GM20000 (cell line): ENCODE measurements around the gene OSBPL9.
"Not testable (repeated sequence)": the region's sequence is repeated elsewhere in the genome, so short reads cannot be mapped to it uniquely, and the experiment has no call there.

Experiments used
- DNase-seq: peaks from one replicate; pipeline ENCODE4 v3.0.0; 2012; ENCODE audit warnings: low spot score
- TF ChIP-seq, protein P1 (sequence below): IDR thresholded peaks from 2 replicates; pipeline ENCODE4 v1.5.1; 2012; ENCODE audit warnings: mild to moderate bottlenecking, control low read depth; ENCODE audit errors: extremely low read depth, missing control alignments

OSBPL9 gene

DNA sequence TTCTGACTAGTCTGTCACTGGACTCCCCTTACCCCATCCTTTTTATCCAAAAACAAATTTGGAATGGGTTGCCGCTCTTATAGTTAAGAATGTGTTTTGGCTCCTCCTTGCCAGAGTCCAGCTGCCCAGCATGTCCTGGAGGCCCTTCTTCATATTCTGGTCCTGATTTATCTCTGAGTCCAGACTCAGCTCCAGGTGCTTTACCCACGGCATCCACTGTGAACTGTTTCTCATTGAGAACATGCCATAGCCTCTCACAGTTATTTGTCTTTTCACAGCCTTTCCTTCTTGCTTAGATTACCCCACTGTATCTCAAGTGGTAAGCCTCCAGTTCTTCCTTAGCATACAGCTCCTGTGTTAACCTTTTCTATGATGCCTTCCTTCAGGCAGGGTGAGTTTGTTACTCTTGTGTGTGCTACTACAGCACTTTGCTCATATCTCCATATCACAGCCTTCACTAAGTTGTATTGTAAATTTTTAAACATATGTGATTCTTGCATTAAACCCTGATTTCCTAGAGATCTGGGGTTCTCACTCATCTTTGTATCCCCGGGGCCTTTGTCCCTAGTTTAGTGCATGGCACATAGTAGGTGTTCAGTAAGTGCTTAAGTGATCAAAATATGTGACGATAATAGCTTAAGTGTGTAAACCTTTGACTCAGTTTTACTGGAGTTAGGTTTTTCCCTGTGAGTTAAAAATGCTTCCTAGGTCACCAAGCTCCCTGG is 116.0 kb downstream of the OSBPL9 start:
- TF ChIP-seq, protein P1, sequence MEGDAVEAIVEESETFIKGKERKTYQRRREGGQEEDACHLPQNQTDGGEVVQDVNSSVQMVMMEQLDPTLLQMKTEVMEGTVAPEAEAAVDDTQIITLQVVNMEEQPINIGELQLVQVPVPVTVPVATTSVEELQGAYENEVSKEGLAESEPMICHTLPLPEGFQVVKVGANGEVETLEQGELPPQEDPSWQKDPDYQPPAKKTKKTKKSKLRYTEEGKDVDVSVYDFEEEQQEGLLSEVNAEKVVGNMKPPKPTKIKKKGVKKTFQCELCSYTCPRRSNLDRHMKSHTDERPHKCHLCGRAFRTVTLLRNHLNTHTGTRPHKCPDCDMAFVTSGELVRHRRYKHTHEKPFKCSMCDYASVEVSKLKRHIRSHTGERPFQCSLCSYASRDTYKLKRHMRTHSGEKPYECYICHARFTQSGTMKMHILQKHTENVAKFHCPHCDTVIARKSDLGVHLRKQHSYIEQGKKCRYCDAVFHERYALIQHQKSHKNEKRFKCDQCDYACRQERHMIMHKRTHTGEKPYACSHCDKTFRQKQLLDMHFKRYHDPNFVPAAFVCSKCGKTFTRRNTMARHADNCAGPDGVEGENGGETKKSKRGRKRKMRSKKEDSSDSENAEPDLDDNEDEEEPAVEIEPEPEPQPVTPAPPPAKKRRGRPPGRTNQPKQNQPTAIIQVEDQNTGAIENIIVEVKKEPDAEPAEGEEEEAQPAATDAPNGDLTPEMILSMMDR = no peak
- no peak for DNase-seq

DNA sequence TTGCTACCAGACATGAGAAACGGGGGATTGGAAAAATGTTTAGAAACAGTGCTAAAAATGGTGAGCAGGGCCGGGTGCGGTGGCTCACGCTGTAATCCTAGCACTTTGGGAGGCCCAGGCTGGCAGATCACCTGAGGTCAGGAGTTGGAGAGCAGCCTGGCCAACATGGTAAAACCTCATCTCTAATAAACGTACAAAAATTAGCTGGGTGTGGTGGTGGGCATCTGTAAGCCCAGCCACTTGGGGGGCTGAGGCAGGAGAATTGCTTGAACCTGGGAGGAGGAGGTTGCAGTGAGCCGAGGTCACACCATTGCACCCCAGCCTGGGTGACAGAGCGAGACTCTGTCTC is 116.5 kb downstream of the OSBPL9 start:
- DNase-seq = not testable (repeated sequence)

DNA sequence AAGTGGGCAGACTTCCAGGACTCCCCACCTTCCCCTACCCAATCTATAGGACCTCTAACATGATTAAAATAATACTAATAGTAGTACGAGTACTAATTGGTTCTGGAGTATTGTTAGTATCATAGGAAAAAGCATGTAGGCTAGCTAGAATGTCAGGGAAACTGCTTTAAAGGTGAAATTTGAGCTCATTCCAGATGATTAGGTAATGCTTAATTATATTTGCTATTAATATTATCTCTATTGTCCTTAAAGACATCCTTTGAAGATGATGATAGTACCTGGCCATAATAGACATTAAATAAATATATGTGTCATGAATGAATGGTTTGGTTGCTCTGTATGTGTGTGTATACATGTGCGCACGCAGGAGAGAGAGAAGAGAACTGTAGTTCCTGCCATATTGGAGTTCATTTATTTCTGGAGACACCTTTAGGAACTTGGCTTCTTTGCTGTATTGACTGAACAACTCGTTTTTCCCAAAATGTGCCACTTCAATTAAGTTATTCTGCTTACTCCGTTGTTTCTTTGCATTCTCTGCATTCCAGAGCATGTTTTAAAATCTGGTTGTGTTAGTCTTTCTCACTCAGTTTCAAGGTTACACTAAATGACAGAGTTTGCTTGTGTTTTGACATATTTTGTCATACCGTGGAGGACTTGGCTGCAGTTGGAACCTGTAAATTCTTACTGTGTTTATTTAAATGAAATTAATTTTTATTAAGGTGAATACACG is 117.1 kb downstream of the OSBPL9 start:
- TF ChIP-seq, protein P1 = no peak
- DNase-seq = no peak

DNA sequence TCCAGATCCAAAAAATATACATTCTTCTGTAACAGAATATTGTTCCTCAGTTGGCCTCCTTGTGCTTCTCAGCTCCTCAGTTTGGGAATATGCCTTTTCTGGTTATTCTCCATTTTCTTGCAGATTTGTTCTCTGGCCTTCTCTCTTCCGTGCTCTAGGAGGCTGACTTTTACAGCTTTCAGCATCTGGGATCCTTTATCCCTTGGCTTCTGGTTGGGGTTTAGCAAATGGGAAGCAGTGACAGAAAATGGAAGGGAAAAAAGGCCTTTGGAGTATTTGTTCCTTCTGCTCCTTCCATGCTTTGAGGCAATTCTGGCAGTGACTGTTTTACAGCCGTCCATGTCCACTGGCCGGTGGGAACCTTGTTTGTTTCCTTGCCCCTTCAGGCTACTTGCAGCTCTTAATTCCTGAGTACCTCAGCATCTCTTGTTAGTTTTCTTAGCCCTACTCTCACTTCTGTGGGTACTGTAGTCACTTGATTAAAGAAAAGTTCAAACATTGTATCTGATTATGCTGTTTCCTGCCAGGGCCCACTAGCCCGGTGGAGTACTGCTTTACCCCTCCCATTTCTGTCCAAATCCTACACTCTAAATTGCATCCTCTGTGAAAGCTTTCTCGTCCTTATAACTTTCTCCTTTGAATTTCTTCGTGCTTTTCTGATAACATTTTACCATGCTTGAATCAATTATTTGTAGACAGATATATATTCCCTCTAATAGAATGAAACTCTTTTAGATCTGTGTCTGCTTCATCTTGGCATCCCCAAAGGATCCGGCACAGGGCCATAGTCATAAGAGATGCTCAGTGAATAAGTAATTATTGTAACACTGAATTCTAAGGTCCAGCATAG is 118.2 kb downstream of the OSBPL9 start:
- no peak for DNase-seq
- TF ChIP-seq, protein P1 = no peak

DNA sequence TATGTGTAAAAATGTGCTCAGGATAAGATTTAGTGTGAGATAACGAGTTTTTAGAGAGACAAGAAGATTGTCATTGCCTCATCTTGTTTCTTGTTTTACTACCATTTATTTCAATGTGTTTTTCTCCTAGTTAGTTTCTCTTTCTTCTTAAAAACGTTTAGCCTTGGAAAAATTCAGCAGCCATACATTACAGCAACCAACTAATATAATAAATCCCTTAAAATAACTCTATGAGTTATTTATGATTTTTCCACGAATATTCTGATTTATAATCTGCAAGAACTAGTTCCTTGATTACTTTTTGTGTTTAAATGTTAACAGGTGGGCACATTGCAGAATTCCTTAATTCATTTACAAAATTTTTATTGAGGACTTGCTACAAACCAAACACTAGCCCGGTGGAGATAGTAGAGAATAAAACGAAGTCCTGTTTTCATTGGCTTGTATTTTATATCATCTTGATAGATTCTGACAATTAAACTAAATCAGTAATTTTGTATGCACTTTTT is 118.9 kb downstream of the OSBPL9 start:
- TF ChIP-seq, protein P1 = no peak
- no peak for DNase-seq

DNA sequence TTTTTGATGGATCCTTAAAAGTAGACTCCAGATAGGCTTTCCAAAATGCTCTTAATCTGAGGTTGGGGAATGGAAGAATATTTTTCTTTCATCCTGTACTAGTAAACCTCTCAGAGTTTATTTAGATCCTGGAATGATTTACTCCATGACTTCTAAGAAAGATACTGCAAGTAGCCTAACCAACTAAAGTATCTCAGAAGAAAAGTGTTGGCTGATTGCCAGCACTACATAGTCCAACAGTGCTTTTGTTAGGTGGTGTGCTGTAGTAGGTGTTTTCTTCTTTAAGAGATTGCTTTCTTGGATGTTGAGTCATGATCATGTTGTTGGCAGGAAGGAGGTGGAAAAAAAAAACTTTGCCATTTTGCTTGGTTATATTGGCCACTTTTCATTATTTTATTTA is 119.8 kb downstream of the OSBPL9 start:
- TF ChIP-seq, protein P1 = no peak
- DNase-seq = no peak

DNA sequence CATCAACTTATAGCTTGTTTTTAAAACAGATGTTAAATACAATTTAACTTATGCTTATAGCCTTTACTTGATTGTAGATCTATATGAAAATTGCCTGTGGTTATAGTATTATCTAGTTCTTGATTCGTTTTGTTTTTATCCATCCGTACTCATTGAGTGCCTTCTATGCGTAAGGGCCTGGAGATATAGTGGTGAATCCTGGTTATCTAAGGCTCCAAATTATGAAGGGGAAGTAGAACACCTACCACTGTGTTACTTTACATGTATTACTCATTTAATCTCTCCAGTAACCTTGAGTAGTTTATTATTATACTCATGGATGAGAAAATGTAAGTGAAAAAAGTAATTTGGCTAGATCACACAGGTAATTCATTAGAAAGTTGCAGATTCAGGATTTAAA is 121.8 kb downstream of the OSBPL9 start:
- TF ChIP-seq, protein P1 = no peak
- DNase-seq = no peak
